H9 (cell line): ENCODE results near the gene REV1. TPM values are rescaled to one million over a fixed set of nuclear protein-coding genes. Genes with fewer than 3 reads are reported as not detected.

Experiments
- DNase-seq: peaks from one replicate; pipeline ENCODE4 v3.0.0-alpha.2; 2017
- H2AFZ ChIP-seq: one replicate; pipeline ENCODE4 v1.6.1; 2013; ENCODE audit warnings: mild to moderate bottlenecking, low read length, control low read depth, moderate library complexity
- H2AK5ac ChIP-seq: 2 replicates; pipeline ENCODE4 v1.6.1; 2013; ENCODE audit warnings: low read length, control low read depth, mixed read lengths; ENCODE audit not compliant: insufficient read length
- H2BK120ac ChIP-seq: one replicate; pipeline ENCODE4 v1.6.1; 2013; ENCODE audit warnings: low read depth, mild to moderate bottlenecking, low read length, control low read depth, inconsistent platforms; ENCODE audit not compliant: poor library complexity, severe bottlenecking
- H2BK12ac ChIP-seq: 2 replicates; pipeline ENCODE4 v1.6.1; 2013; ENCODE audit warnings: low read length, control low read depth, mixed read lengths, low read depth; ENCODE audit not compliant: insufficient read length
- H2BK15ac ChIP-seq: 2 replicates; pipeline ENCODE4 v1.6.1; 2013; ENCODE audit warnings: low read depth, low read length, control low read depth
- H2BK20ac ChIP-seq: one replicate; pipeline ENCODE4 v1.6.1; 2013; ENCODE audit warnings: low read depth, mild to moderate bottlenecking, low read length, control low read depth, inconsistent platforms; ENCODE audit not compliant: poor library complexity, severe bottlenecking
- H2BK5ac ChIP-seq: 2 replicates; pipeline ENCODE4 v1.6.1; 2013; ENCODE audit warnings: low read length, control low read depth, mixed read lengths; ENCODE audit not compliant: insufficient read length
- H3K14ac ChIP-seq: 2 replicates; pipeline ENCODE4 v1.6.1; 2013; ENCODE audit warnings: low read length, control low read depth; ENCODE audit not compliant: insufficient read depth
- H3K18ac ChIP-seq: 2 replicates; pipeline ENCODE4 v1.6.1; 2013; ENCODE audit warnings: low read depth, mild to moderate bottlenecking, mixed read lengths, low read length, control low read depth; ENCODE audit not compliant: insufficient read length
- H3K23ac ChIP-seq: 2 replicates; pipeline ENCODE4 v1.6.1; 2013; ENCODE audit warnings: low read length, control low read depth, mixed read lengths, low read depth; ENCODE audit not compliant: insufficient read length
- H3K23me2 ChIP-seq: 2 replicates; pipeline ENCODE4 v1.6.1; 2013; ENCODE audit warnings: low read depth, mild to moderate bottlenecking, mixed read lengths, low read length, control low read depth; ENCODE audit not compliant: insufficient read length, poor library complexity, severe bottlenecking
- H3K27ac ChIP-seq: 2 replicates; pipeline ENCODE4 v1.5.1; 2013; ENCODE audit warnings: low read length, control low read depth, mixed read lengths, low read depth; ENCODE audit not compliant: insufficient read length
- H3K27me3 ChIP-seq: 2 replicates; pipeline ENCODE4 v1.6.1; 2013; ENCODE audit warnings: low read length, control low read depth, inconsistent platforms; ENCODE audit not compliant: insufficient read depth
- H3K4ac ChIP-seq: 2 replicates; pipeline ENCODE4 v1.6.1; 2013; ENCODE audit warnings: low read depth, mild to moderate bottlenecking, control low read depth, inconsistent platforms, low read length, moderate library complexity
- H3K4me1 ChIP-seq: 2 replicates; pipeline ENCODE4 v1.6.1; 2013; ENCODE audit warnings: low read length, control low read depth, inconsistent platforms; ENCODE audit not compliant: insufficient read depth
- H3K4me2 ChIP-seq: 2 replicates; pipeline ENCODE4 v1.6.1; 2013; ENCODE audit warnings: low read length, control low read depth, mixed read lengths; ENCODE audit not compliant: insufficient read length, insufficient read depth
- H3K56ac ChIP-seq: 2 replicates; pipeline ENCODE4 v1.6.1; 2013; ENCODE audit warnings: low read depth, mild to moderate bottlenecking, mixed read lengths, low read length, control low read depth; ENCODE audit not compliant: insufficient read length
- H3K79me1 ChIP-seq: 2 replicates; pipeline ENCODE4 v1.6.1; 2013; ENCODE audit warnings: low read depth, mild to moderate bottlenecking, moderate library complexity, low read length, control low read depth, inconsistent platforms; ENCODE audit not compliant: insufficient read depth, poor library complexity, severe bottlenecking
- H3K79me2 ChIP-seq: 2 replicates; pipeline ENCODE4 v1.6.1; 2013; ENCODE audit warnings: low read length, control low read depth, inconsistent platforms; ENCODE audit not compliant: insufficient read depth
- H3K9ac ChIP-seq: 2 replicates; pipeline ENCODE4 v1.6.1; 2013; ENCODE audit warnings: low read length, control low read depth, mixed read lengths; ENCODE audit not compliant: insufficient read length; ENCODE audit errors: extremely low read depth
- H3K9me3 ChIP-seq: one replicate; pipeline ENCODE4 v1.6.1; 2013; ENCODE audit warnings: low read depth, low read length, inconsistent platforms; ENCODE audit not compliant: control insufficient read depth
- H3T11ph ChIP-seq: one replicate; pipeline ENCODE4 v1.6.1; 2013; ENCODE audit warnings: mild to moderate bottlenecking, low read length, control low read depth, inconsistent platforms
- H4K20me1 ChIP-seq: one replicate; pipeline ENCODE4 v1.6.1; 2013; ENCODE audit not compliant: control insufficient read depth, insufficient read length, insufficient read depth
- H4K5ac ChIP-seq: 2 replicates; pipeline ENCODE4 v1.6.1; 2013; ENCODE audit warnings: low read depth, mild to moderate bottlenecking, mixed read lengths, low read length, control low read depth; ENCODE audit not compliant: insufficient read length
- H4K8ac ChIP-seq: replicated peaks from 2 replicates; pipeline ENCODE4 v1.6.1; 2013; ENCODE audit warnings: low read length, control low read depth, mixed read lengths, low read depth; ENCODE audit not compliant: insufficient read length
- H4K91ac ChIP-seq: 2 replicates; pipeline ENCODE4 v1.6.1; 2013; ENCODE audit warnings: low read depth, mild to moderate bottlenecking, moderate library complexity, mixed read lengths, low read length, control low read depth; ENCODE audit not compliant: insufficient read length
- H3K27ac Mint-ChIP-seq, 3 experiments: 2 replicates in 2 of 3; 3 replicates in 1 of 3; pipeline ENCODE4 v1.8.0; 2020 to 2021; ENCODE audit warnings: mixed read lengths in 3 of 3, mild to moderate bottlenecking in 1 of 3, moderate library complexity in 1 of 3
- H3K27me3 Mint-ChIP-seq: 2 replicates; pipeline ENCODE4 v1.8.0; 2021; ENCODE audit warnings: low read depth, mild to moderate bottlenecking, moderate library complexity, mixed read lengths
- H3K36me3 Mint-ChIP-seq, 3 experiments: 2 replicates in 2 of 3; 3 replicates in 1 of 3; pipeline ENCODE4 v1.8.0; 2020 to 2021; ENCODE audit warnings: low read depth in 3 of 3, mixed read lengths in 3 of 3; ENCODE audit not compliant: insufficient read depth in 1 of 3
- H3K4me1 Mint-ChIP-seq, 2 experiments: 2 replicates each; pipeline ENCODE4 v1.8.0; 2020; ENCODE audit warnings: mixed read lengths in 2 of 2
- H3K4me3 Mint-ChIP-seq, 2 experiments: 2 replicates in 1 of 2; 3 replicates in 1 of 2; pipeline ENCODE4 v1.8.0; 2020 to 2021; ENCODE audit warnings: mild to moderate bottlenecking in 2 of 2, mixed read lengths in 2 of 2, moderate library complexity in 1 of 2
- H3K9me3 Mint-ChIP-seq, 2 experiments: 2 replicates in 1 of 2; 3 replicates in 1 of 2; pipeline ENCODE4 v1.8.0; 2020; ENCODE audit warnings: mild to moderate bottlenecking in 2 of 2, mixed read lengths in 2 of 2, moderate library complexity in 1 of 2
- CTCF ChIP-seq: fragments of 200-600 bp; sonication (generic); conservative IDR thresholded peaks from 3 replicates; pipeline ENCODE4 v1.8.0; 2021; ENCODE audit warnings: antibody characterized with exemption, mild to moderate bottlenecking
- WGBS: extraction: QIAGEN DNeasy Blood & Tissue Kit; methylation state at CpG from one replicate; pipeline ENCODE4 v1.1.7; 2013; ENCODE audit warnings: missing lambda C conversion rate, low lambda C conversion rate, mixed read lengths; ENCODE audit not compliant: insufficient read length; ENCODE audit errors: extremely low coverage; 5-methylcytosine and 5-hydroxymethylcytosine counted together
- total RNA-seq: library from RNA; stranded (reverse); gene quantifications from 2 replicates; pipeline ENCODE4 v1.2.1, GENCODE V29; 2021

The REV1 gene
- total RNA-seq, 1 experiment from 2014 or later, result 41.6 TPM

- WGBS, result no CpG with 5 or more reads among the region's 4 CpGs
- no peaks in the 10 kb centered on the region for H3K9me3 ChIP-seq
Measured at GRCh38 chr2:99487906-99488305, 1.9 kb downstream of the REV1 start.

More at GRCh38 chr2:99487906-99488305, 1.9 kb downstream of the REV1 start:
- peaks cover 4% of the 10 kb centered on the region for H3K23me2 ChIP-seq
- TF ChIP-seq CTCF, result no peak
- peaks cover 34% of the 10 kb centered on the region for H3K79me2 ChIP-seq
- no peak for DNase-seq
- peaks cover 0 to 4% (median 1%) of the 10 kb centered on the region in 3 experiments; a peak in 1 of 7 replicates for H3K36me3 Mint-ChIP-seq
- no peak overlapping the region for H3T11ph ChIP-seq
- no peak overlapping the region for H3K18ac ChIP-seq
- H3K27ac Mint-ChIP-seq, result no peak overlapping the region
- H4K5ac ChIP-seq, result no peak overlapping the region
- no peak overlapping the region for H2AFZ ChIP-seq
- H2BK12ac ChIP-seq, result no peak overlapping the region
- no peak overlapping the region for H3K4me2 ChIP-seq
- H2AK5ac ChIP-seq, result no peak overlapping the region
- no peak overlapping the region for H4K8ac ChIP-seq
- H4K91ac ChIP-seq, result no peak overlapping the region
- no peak overlapping the region for H2BK20ac ChIP-seq
- H3K79me1 ChIP-seq, result no peaks in the 10 kb centered on the region
- no peaks in the 10 kb centered on the region for H4K20me1 ChIP-seq
- H3K4me1 ChIP-seq, result peaks cover 2% of the 10 kb centered on the region; the same call in 1 of the 2 replicates
- H3K9me3 Mint-ChIP-seq, result peaks cover 0 to 4% of the 10 kb centered on the region in 2 experiments; a peak in 2 of 5 replicates
- no peak overlapping the region for H3K27ac ChIP-seq
- H3K23ac ChIP-seq, result no peak overlapping the region
- H2BK15ac ChIP-seq, result no peak overlapping the region
- H2BK5ac ChIP-seq, result no peak overlapping the region
- H3K4me1 Mint-ChIP-seq, result peaks cover 32 to 37% of the 10 kb centered on the region in 2 experiments
- H3K9ac ChIP-seq, result no peak overlapping the region
- peaks cover 2% of the 10 kb centered on the region; the same call in 1 of the 2 replicates for H3K27me3 Mint-ChIP-seq
- no peak overlapping the region for H3K56ac ChIP-seq
- H3K27me3 ChIP-seq, result no peaks in the 10 kb centered on the region
- no peak overlapping the region for H3K14ac ChIP-seq
- H2BK120ac ChIP-seq, result no peak overlapping the region
- no peak overlapping the region for H3K4ac ChIP-seq
- H3K4me3 Mint-ChIP-seq, result no peak overlapping the region
